GM18505 (cell line): ENCODE results near the gene UMAD1.
"Not testable (repeated sequence)": the region's sequence is repeated elsewhere in the genome, so short reads cannot be mapped to it uniquely, and the experiment has no call there.

ENCODE experiments used
- ATAC-seq: cut with Tn5 transposase; IDR thresholded peaks from one replicate; pipeline ENCODE4 v1.9.1; 2021; ENCODE audit not compliant: unreplicated experiment
- POLR2A ChIP-seq: IDR thresholded peaks from 4 replicates; pipeline ENCODE4 v1.6.1; 2011; ENCODE audit warnings: borderline replicate concordance; ENCODE audit not compliant: insufficient read depth, insufficient read length; ENCODE audit errors: extremely low read depth

Gene UMAD1

DNA sequence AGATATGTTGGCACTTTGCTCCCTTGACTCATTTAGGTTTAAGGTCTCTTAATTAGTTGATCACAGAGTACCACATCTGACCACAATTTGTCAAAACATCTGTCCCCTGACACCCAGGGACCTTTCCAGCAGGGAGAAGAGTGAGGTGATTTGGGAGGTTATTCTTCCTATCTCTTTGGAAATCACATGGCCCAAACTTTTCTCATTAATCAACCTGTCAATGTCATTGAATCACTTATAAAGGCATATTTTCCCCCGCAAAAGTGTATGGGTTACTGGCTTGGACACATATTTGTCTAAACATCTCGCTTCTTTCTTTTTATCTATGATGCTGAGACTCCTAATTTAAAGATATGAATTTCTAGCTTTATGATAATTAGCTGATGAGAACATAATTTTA is 170.3 kb downstream of the UMAD1 start:
- no peak for ATAC-seq

DNA sequence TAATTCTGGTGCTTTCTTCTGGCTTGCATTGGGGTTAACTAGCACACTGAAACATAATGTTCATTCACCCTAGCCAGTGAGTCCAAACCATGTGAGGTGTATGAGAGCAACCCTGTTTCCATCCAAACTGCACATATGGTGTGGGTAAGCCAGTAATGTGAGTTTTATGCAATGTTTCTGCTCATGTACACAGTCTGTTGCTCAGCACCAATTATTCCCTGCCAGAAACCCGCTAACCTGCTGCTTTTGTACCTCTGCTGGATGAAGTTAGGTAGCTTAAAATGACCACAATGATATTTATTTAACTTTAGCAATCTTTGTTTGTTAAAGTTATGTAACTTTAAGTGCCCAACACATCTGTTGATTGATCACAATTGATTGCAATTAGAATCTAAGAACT is 171.6 kb downstream of the UMAD1 start:
- no peak for TF ChIP-seq POLR2A
- ATAC-seq = no peak

More for the DNA sequence above, 170.3 kb downstream of the UMAD1 start:
- TF ChIP-seq POLR2A = no peak

DNA sequence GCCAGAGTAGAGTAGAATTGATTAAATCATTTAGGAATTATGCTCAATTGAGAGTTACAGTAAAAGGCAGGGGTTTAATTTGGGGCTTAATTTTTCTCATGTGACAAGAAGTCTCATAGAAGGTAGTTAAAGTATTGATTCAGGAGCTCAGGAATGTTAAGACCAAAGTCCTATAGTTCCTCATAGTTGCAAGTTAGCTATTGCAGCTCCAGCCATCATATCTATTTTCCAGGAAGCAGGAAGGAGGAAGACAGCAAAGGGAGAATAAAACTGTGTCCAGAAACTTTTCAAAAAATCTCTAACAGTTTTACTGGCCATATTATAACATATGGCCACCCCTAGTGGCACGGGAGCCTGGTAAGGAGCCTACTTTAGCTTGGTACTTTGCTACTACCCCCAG is 174.8 kb downstream of the UMAD1 start:
- no peak for TF ChIP-seq POLR2A
- no peak for ATAC-seq

DNA sequence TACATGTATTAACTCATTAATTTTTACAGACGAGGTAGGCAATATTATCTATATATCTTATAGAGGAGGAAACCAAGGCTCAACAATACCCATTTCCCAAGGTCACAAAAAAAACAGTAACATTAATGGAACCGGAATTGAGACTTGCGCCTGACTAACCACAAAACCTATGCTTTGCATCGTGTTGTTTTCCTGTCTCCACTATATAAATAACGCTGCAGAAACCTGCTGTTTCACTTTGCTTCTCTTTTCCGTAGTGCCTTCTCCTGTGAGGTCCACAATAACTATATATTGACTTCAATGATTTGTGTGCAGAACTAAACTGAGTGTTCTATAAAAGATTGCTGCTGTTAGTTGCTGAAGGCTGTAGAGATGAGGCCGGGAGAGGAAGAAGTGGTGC is 175.5 kb downstream of the UMAD1 start:
- peak; percentile 56 for TF ChIP-seq POLR2A
- peak; percentile 53 for ATAC-seq

DNA sequence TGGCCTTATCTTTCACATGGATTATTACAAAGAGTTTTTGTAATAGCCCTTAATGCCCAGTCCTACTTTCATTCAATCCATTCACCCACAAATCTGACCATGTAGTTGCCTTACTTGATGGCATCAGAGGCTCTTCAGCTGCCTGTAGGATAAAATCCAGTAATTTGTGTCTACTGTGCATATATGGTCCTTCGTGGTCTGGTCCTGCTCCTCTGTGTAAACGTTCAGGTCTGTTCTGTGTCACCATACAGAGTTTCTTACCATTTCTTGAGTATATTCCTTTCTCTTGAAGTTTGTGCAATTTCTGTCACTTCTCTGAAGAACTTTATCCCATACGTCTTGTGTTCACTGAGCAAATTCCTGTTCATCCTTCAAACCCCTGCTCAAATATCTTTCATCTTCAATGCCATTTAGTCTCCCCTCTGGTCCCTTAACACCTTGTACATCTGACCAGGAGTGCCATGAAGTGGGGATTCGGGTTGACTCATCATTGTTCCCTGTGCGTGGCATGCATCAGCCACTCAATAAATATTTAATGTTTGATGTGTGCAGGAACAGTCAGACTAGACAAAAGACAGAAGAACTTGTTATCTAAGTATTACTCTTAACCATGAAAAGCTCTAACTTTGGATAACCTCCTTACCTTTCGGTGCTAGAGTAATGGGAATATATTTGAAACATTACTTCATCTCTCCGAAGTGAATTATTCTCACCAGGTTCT is 176.4 kb downstream of the UMAD1 start:
- ATAC-seq = no peak
- TF ChIP-seq POLR2A = no peak

DNA sequence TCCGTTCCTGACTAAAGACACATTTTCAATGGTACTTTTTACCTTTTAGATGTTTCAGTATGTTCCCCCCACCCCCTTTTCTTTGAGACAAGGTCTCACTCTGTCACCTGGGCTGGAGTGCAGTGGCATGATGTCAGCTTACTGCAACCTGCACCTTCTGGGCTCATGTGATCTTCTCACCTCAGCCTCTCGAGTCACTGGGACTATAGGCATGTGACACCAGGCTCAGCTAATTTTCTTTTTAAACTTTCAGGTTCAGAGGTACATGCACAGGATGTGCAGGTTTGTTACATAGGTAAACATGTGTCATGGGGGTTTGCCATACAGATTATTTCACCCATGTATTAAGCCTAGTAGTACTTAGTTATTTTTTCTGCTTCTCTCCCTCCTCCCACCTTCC is 177.2 kb downstream of the UMAD1 start:
- no peak for TF ChIP-seq POLR2A
- no peak for ATAC-seq

DNA sequence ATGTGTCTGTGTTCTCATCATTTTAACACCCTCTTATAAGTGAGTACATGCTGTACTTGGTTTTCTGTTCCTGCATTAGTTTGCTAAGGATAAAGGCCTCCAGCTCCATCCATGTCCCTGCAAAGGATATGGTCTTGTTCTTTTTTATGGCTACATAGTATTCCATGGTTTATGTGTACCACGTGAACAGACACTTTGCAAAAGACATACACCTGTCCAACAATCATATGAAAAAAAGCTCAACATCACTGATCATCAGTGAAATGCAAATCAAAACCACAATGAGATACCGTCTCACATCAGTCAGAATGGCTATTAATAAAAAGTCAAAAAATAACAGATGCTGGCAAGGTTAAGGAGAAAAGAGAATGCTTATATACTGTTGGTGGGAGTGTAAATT is 177.6 kb downstream of the UMAD1 start:
- ATAC-seq = not testable (repeated sequence)

DNA sequence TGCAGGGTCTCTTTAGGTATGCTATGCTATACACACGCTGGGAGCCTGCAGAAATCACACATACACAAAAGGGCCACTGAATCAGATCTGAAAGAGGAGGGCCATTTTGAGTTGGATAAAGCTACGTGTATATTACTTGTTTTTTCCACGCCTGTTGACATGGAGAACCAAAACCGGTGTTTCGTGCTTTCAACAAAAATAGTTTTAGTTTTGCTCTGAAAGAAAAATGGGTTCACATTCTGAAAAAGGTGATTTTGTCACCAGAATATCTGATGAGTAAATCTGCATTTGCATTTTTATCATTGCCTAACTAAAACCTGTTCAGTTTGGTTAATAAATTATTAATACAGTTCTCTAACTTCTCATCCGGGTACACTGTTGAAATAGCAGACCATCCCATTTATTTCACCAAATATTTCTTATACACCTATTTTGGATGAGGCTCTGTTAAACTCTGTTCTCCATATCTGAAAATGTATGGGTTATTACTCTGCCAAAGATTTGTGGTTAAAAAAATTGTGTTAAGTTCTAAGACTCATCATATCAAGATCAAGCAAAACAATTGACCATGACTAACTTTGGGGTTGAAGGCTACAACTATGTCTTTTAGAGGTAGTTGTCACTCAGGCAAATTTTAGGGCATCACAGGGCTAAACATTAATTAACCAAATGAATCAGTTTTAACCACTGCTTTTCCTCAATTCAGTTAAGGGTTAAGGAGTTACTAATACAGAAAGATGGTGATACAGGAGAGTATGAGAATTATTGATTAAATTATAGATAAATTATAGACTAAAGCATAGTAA is 179.1 kb downstream of the UMAD1 start:
- TF ChIP-seq POLR2A = no peak
- peak; percentile 35 for ATAC-seq

DNA sequence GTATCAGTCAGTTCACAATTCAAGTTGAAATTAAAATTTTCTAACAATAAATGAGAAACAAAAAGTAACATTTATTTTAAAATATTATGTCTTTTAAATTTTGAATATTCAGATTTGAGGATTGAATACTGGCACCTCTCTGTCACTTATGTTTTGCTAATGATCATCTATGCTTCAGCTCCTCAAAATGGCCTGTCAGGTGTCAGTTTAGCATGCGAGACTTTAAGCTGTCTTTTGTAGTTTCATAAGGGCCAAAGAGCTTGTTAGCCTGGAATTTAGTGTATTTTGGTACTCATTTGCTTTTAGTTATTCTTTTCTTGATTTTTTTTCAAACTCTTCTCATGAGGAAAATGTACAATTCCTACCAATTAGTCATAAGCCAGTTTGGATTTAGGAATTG is 179.9 kb downstream of the UMAD1 start:
- no peak for TF ChIP-seq POLR2A
- no peak for ATAC-seq

DNA sequence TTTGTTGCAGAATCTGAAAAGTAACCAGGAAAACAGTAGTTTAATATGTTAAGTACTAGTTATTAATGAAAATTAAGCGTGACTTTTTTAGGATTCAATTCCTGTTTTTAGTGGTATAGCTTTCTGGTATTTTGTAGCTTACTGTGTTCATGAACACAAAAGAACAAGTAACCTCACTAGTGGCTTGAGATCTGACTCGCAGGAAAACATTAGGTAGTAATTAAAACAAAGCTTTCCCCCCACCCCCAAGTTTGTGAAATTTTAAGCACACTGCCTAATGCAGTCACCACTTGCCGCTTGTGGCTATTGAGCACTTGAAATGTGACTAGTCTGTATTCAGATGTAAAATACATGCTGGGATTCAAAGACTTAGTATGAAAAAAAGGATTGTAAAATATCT is 180.4 kb downstream of the UMAD1 start:
- ATAC-seq = peak; percentile 42
- TF ChIP-seq POLR2A = no peak

DNA sequence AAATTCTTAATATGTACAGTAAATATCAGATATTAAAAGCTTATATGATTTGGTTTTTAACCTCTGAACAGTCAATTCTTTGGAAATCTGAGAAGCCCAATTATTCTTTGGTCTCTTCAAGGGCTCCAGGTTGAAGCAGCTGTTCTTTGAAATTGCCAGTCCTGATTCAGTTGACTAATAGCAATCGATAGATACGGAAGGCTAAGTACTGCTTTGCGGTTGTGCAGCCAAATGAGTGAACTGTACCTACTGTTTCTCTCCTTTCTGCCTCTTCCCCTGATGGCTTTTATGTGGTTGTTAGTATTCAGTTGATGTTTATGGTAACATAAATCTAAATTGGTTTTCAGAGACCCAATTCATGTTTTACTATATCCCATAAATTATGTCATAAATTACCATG is 181.0 kb downstream of the UMAD1 start:
- TF ChIP-seq POLR2A = no peak
- ATAC-seq = no peak

DNA sequence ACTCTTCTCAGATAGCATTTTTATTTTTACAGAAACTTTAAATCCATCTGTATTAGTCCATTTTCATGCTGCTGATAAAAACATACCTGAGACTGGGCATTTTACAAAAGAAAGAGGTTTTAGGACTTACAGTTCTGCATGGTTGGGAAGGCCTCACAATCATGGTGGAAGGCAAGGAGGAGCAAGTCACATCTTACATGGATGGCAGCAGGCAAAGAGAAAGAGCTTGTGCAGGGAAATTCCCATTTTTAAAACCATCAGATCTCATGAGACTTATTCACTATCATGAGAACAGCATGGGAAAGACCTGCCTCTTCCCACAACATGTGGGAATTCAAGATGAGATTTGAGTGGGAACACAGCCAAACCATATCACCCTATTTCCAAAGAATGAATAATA is 184.7 kb downstream of the UMAD1 start:
- not testable (repeated sequence) for ATAC-seq

DNA sequence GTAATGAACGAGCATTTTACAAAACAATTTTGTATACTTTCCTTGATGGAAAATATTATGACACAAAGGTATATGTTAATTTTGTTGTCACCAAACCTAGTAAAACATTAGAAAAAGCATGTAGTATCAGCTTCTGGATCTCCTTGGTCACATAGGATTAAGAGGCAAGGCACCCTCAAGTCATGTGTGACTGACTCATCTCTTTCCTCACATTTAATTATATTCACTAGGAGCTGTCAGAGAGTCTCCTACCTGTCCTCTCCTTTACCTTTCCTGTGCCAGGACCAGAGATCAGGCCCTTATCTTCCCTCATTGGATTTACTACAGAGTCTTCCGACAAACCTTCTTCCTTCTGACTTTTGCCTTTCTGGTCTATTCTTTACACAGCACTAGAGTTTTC is 189.1 kb downstream of the UMAD1 start:
- no peak for TF ChIP-seq POLR2A
- ATAC-seq = no peak

DNA sequence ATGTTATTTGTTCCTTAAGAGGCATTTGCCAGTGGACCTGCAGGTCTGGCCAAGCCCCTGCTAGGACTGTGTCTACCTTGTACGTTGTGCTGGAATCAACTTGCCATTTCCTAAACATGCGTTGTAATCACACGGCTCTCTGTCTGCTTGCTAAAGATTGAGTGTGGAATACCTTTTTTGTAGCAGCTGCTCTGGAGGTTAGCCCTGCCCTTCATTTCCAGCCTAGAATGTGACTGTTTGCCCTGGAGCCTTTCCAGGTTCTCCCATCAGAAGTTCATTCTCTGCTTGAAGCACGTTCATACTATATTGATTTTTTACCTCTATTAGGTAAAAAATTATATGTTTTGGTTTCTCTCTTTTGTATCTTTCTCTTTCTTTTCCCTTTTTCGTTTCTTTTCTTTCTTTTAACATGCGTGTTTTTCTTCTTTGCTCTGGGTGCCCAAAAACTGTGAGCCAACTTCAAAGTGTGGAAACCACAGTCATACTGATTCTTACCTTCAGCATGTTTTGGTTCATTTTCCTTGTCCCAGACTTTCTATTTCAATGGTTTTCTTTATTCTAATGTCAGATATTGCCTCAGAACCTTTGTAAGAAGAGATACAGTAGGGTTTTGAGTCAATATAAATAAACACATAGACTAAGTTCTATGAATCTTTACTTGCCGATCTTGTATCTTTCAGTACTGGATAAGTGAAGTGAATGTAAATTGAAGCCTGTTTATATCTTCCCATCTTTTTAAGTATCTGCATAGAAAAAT is 189.7 kb downstream of the UMAD1 start:
- ATAC-seq = no peak
- no peak for TF ChIP-seq POLR2A
